Liver (tissue), 9 donors: ENCODE data around the gene SLC22A12. TPM values are rescaled to one million over a fixed set of nuclear protein-coding genes. Genes with fewer than 3 reads are reported as not detected.

ENCODE experiments used
- DNase-seq: peaks from one replicate; pipeline ENCODE4 v3.0.0-alpha.2; 2017; ENCODE audit warnings: low spot score
- H3K27ac ChIP-seq, 2 donors: one replicate each; pipeline ENCODE4 v1.7.0; 2013; ENCODE audit warnings: inconsistent platforms in 2 of 2, low read length in 2 of 2, control low read depth in 1 of 2, low read depth in 1 of 2, mild to moderate bottlenecking in 1 of 2
- H3K27me3 ChIP-seq, 4 donors: one replicate each; pipeline versions ENCODE4 v1.6.1 to v1.7.0; 2013; ENCODE audit warnings: low read length in 3 of 4, inconsistent platforms in 1 of 4, mild to moderate bottlenecking in 1 of 4, moderate library complexity in 1 of 4; ENCODE audit not compliant: control insufficient read depth in 4 of 4, insufficient read depth in 4 of 4
- H3K36me3 ChIP-seq, 4 donors: one replicate each; pipeline versions ENCODE4 v1.6.1 to v1.7.0; 2013; ENCODE audit warnings: low read length in 3 of 4, mild to moderate bottlenecking in 3 of 4, low read depth in 1 of 4, moderate library complexity in 1 of 4; ENCODE audit not compliant: control insufficient read depth in 4 of 4, insufficient read depth in 3 of 4
- H3K4me1 ChIP-seq, 4 donors: one replicate each; pipeline versions ENCODE4 v1.6.1 to v1.7.0; 2013; ENCODE audit warnings: low read length in 3 of 4, mild to moderate bottlenecking in 3 of 4, moderate library complexity in 1 of 4; ENCODE audit not compliant: control insufficient read depth in 4 of 4, insufficient read depth in 4 of 4
- H3K4me3 ChIP-seq, 3 donors: one replicate each; pipeline versions ENCODE4 v1.6.1 to v1.7.0; 2013; ENCODE audit warnings: low read length in 3 of 3, control low read depth in 1 of 3, low read depth in 1 of 3, mild to moderate bottlenecking in 1 of 3
- H3K9ac ChIP-seq, 2 donors: one replicate each; pipeline ENCODE4 v1.7.0; 2013; ENCODE audit warnings: low read length in 2 of 2, mild to moderate bottlenecking in 2 of 2, moderate library complexity in 2 of 2, control low read depth in 1 of 2, low read depth in 1 of 2
- H3K9me3 ChIP-seq, 4 donors: one replicate each; pipeline versions ENCODE4 v1.6.1 to v1.7.0; 2013; ENCODE audit warnings: low read length in 3 of 4; ENCODE audit not compliant: control insufficient read depth in 4 of 4
- ATF3 ChIP-seq: IDR thresholded peaks from 2 replicates; pipeline ENCODE4 v1.6.1; 2016; ENCODE audit warnings: antibody characterized with exemption
- CTCF ChIP-seq: fragments of 150-350 bp; IDR thresholded peaks from 2 replicates; pipeline ENCODE4 v1.5.1; 2017; ENCODE audit warnings: improper control_type of control experiment, low read depth, low read length; ENCODE audit not compliant: missing input control
- FOXA1 ChIP-seq: IDR thresholded peaks from 2 replicates; pipeline ENCODE4 v1.6.1; 2016; ENCODE audit warnings: antibody characterized with exemption
- FOXA2 ChIP-seq: IDR thresholded peaks from 2 replicates; pipeline ENCODE4 v1.6.1; 2016; ENCODE audit warnings: antibody characterized with exemption
- HNF4A ChIP-seq, 2 donors: conservative IDR thresholded peaks; 2 replicates each; pipeline ENCODE4 v1.6.1; 2016; ENCODE audit warnings: antibody characterized with exemption in 2 of 2, mild to moderate bottlenecking in 2 of 2
- HNF4G ChIP-seq: IDR thresholded peaks from 2 replicates; pipeline ENCODE4 v1.6.1; 2016; ENCODE audit warnings: antibody characterized with exemption
- JUND ChIP-seq, 2 donors: IDR thresholded peaks; 2 replicates each; pipeline ENCODE4 v1.6.1; 2016; ENCODE audit warnings: antibody characterized with exemption in 2 of 2
- MAX ChIP-seq: IDR thresholded peaks from 2 replicates; pipeline ENCODE4 v1.6.1; 2016; ENCODE audit warnings: antibody characterized with exemption
- RAD21 ChIP-seq, 2 donors: IDR thresholded peaks; 2 replicates each; pipeline ENCODE4 v1.6.1; 2016; ENCODE audit warnings: antibody characterized with exemption in 2 of 2, mild to moderate bottlenecking in 2 of 2
- REST ChIP-seq: IDR thresholded peaks from 2 replicates; pipeline ENCODE4 v1.6.1; 2016; ENCODE audit warnings: antibody characterized with exemption, mild to moderate bottlenecking
- RXRA ChIP-seq, 2 donors: IDR thresholded peaks; 2 replicates each; pipeline ENCODE4 v1.6.1; 2017 to 2018; ENCODE audit warnings: antibody characterized with exemption in 2 of 2, mild to moderate bottlenecking in 1 of 2
- SP1 ChIP-seq: IDR thresholded peaks from 2 replicates; pipeline ENCODE4 v1.6.1; 2018; ENCODE audit warnings: antibody characterized with exemption, mild to moderate bottlenecking
- TAF1 ChIP-seq: conservative IDR thresholded peaks from 2 replicates; pipeline ENCODE4 v1.6.1; 2016; ENCODE audit warnings: antibody characterized with exemption, mild to moderate bottlenecking
- ZBTB33 ChIP-seq: IDR thresholded peaks from 2 replicates; pipeline ENCODE4 v1.6.1; 2016; ENCODE audit warnings: antibody characterized with exemption
- WGBS: extraction: QIAGEN DNeasy Blood & Tissue Kit; methylation state at CpG from one replicate; pipeline ENCODE4 v1.1.7; 2013; 5-methylcytosine and 5-hydroxymethylcytosine counted together
- polyA plus RNA-seq, 2 donors: library from polyadenylated mRNA; stranded (reverse) in 1 of 2; unstranded in 1 of 2; fragments of 200-250 nt in 1 of 2; fragments of >200 nt in 1 of 2; fragmentation: Nextera tagmentation in 1 of 2; extraction: Ambion mirVana in 1 of 2; gene quantifications; one replicate each; pipeline versions ENCODE4 v1.2.1 to v1.2.3, GENCODE V29; 2013 to 2015
- total RNA-seq, 2 donors: library from RNA; depleted of rRNA; stranded (reverse); fragments of >200 nt; gene quantifications; one replicate each; pipeline ENCODE4 v1.2.3, GENCODE V29; 2014
- donor health status: healthy.
- donor health status: healthy.
- donor health status: healthy.
- donor health status: healthy.
- donor health status: healthy.

The SLC22A12 gene
- total and polyA plus RNA-seq, 4 donors = under 0.01 to 0.02 TPM; not detected in 2

- H3K9ac ChIP-seq = no peak overlapping the region
- H3K36me3 ChIP-seq = no peaks in the 10 kb centered on the region
- H3K4me1 ChIP-seq = peaks cover 0 to 29% (median 24%) of the 10 kb centered on the region in 4 donors
- DNase-seq = no peak
- no peak overlapping the region for H3K4me3 ChIP-seq
- H3K27me3 ChIP-seq = no peaks in the 10 kb centered on the region
- no peaks in the 10 kb centered on the region for H3K9me3 ChIP-seq
- H3K27ac ChIP-seq = no peak overlapping the region
- WGBS = 94% methylated on average over 12 of the region's 12 CpGs
- TF ChIP-seq HNF4A (conservative IDR thresholded peaks at IDR 0.05) (no peak), FOXA1 (no peak), RXRA (IDR thresholded peaks at IDR 0.05) (no peak), SP1 (no peak), MAX (no peak), CTCF (no peak), ATF3 (no peak), REST (no peak), JUND (IDR thresholded peaks at IDR 0.05) (no peak), RAD21 (IDR thresholded peaks at IDR 0.05) (no peak)
Observed at GRCh38 chr11:64556721-64557250, 34.2 kb upstream of the SLC22A12 start.

GRCh38 chr11:64558065-64558745 is 32.8 kb upstream of the SLC22A12 start:
- TF ChIP-seq MAX = no peak
- no peak for TF ChIP-seq HNF4A (conservative IDR thresholded peaks at IDR 0.05)
- no peak for TF ChIP-seq HNF4G
- no peak for TF ChIP-seq REST
- no peak for TF ChIP-seq RXRA (IDR thresholded peaks at IDR 0.05)
- no peak for TF ChIP-seq TAF1
- no peak for TF ChIP-seq ZBTB33
- no peak for TF ChIP-seq FOXA2
- no peak overlapping the region for H3K27ac ChIP-seq
- no peaks in the 10 kb centered on the region for H3K27me3 ChIP-seq

More at GRCh38 chr11:64558065-64558745, 32.8 kb upstream of the SLC22A12 start:
- H3K4me1 ChIP-seq = peaks cover 0 to 29% (median 24%) of the 10 kb centered on the region in 4 donors
- 94% methylated on average over 14 of the region's 14 CpGs for WGBS
- H3K9ac ChIP-seq = no peak overlapping the region
- H3K9me3 ChIP-seq = no peaks in the 10 kb centered on the region
- no peak for DNase-seq
- H3K4me3 ChIP-seq = no peak overlapping the region
- no peaks in the 10 kb centered on the region for H3K36me3 ChIP-seq
